ENCODE results near the gene CUL5. TPM values are rescaled to one million over a fixed set of nuclear protein-coding genes. Genes with fewer than 3 reads are reported as not detected.

Gene CUL5
- total and polyA plus RNA-seq, 7 experiments from 2014 or later: 32.3 to 59.7 (median 39.2) TPM

DNA sequence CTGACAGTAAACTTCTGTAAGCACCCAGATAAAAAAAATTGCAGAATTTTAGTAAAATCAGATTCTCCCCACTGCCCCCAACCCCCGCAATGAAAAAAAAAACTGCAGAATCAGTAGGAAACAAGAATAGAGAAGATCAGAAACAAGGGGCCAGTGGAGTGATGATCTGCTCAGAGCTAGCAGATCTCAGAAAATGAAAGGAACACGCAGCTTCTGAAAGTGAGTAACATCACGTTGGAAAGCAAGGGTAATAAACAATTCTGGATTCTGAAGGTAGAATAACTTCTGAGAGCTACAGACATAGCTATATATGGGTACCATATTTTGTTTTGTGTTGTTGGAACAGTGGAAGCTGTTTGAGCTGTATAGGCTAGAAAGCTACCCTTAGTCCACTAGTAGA is 135.9 kb downstream of the CUL5 start:
- intact Hi-C loops (cut with micrococcal nuclease): no loop called here
- H3K36me3 Mint-ChIP-seq: peaks cover 10 to 74% (median 57%) of the 10 kb centered on the region in 5 donors
- H3K27me3 Mint-ChIP-seq: no peaks in the 10 kb centered on the region
- peak overlapping the region in 1 of 10 donors; percentile 45 for H3K4me3 Mint-ChIP-seq
- peaks cover 5 to 78% (median 9%) of the 10 kb centered on the region in 3 experiments for H3K36me3 ChIP-seq (ENCODE audit: control insufficient read depth in 2 of 3, insufficient read depth in 3 of 3, low read length in 3 of 3)
- no peak overlapping the region for H3K4me3 ChIP-seq (ENCODE audit: low read length)
- H3K27me3 ChIP-seq (ENCODE audit: control insufficient read depth in 2 of 2, insufficient read depth in 2 of 2, low read length in 2 of 2): no peaks in the 10 kb centered on the region
- DNase-seq (no peak), ATAC-seq (no peak)
- H3K4me1 ChIP-seq (ENCODE audit: control insufficient read depth in 2 of 2, insufficient read depth in 2 of 2, low read length in 2 of 2): no peaks in the 10 kb centered on the region
- CTCF ChIA-PET: no interaction called here
- peak overlapping the region in 8 of 9 donors; percentile 31 to 80 (median 60) for H3K27ac Mint-ChIP-seq
- POLR2A ChIA-PET: no interaction called here
- peaks cover 5 to 23% (median 16%) of the 10 kb centered on the region in 7 donors for H3K4me1 Mint-ChIP-seq
- H3K9me3 Mint-ChIP-seq: no peaks in the 10 kb centered on the region
- no peaks in the 10 kb centered on the region for H3K9me3 ChIP-seq (ENCODE audit: control insufficient read depth in 2 of 3, low read length in 3 of 3)
- peak overlapping the region; percentile 18 for H3K27ac ChIP-seq (ENCODE audit: low read depth, low read length)

GRCh38 chr11:108147150-108147549 is 138.5 kb downstream of the CUL5 start:
- H3K4me1 ChIP-seq (ENCODE audit: control insufficient read depth in 2 of 2, insufficient read depth in 2 of 2, low read length in 2 of 2): no peaks in the 10 kb centered on the region
- Mint-ChIP-seq H3K4me1 (peaks cover 3 to 20% (median 15%) of the 10 kb centered on the region in 7 donors), H3K27ac (peak overlapping the region in 1 of 9 donors; percentile 52), H3K9me3 (no peaks in the 10 kb centered on the region), H3K27me3 (no peaks in the 10 kb centered on the region), H3K36me3 (peaks cover 9 to 72% (median 51%) of the 10 kb centered on the region in 5 donors), H3K4me3 (no peak overlapping the region)
- ChIA-PET POLR2A (no interaction called here), CTCF (no interaction called here)
- intact Hi-C loops (cut with micrococcal nuclease): no loop called here
- H3K9me3 ChIP-seq (ENCODE audit: control insufficient read depth in 2 of 3, low read length in 3 of 3): no peaks in the 10 kb centered on the region
- H3K4me3 ChIP-seq (ENCODE audit: low read length): no peak overlapping the region
- DNase-seq: no peak
- peaks cover 5 to 86% (median 9%) of the 10 kb centered on the region in 3 experiments for H3K36me3 ChIP-seq (ENCODE audit: control insufficient read depth in 2 of 3, insufficient read depth in 3 of 3, low read length in 3 of 3)
- no peak for ATAC-seq
- H3K27ac ChIP-seq (ENCODE audit: low read depth, low read length): no peak overlapping the region
- H3K27me3 ChIP-seq (ENCODE audit: control insufficient read depth in 2 of 2, insufficient read depth in 2 of 2, low read length in 2 of 2): no peaks in the 10 kb centered on the region

- Mint-ChIP-seq H3K9me3 (no peaks in the 10 kb centered on the region), H3K4me1 (peaks cover 3 to 20% (median 15%) of the 10 kb centered on the region in 7 donors), H3K27me3 (no peaks in the 10 kb centered on the region), H3K4me3 (no peak overlapping the region), H3K36me3 (peaks cover 9 to 72% (median 51%) of the 10 kb centered on the region in 5 donors), H3K27ac (peak overlapping the region in 6 of 9 donors; percentile 12 to 71 (median 42))
- Histone ChIP-seq H3K36me3 (ENCODE audit: control insufficient read depth in 2 of 3, insufficient read depth in 3 of 3, low read length in 3 of 3) (peaks cover 5 to 83% (median 9%) of the 10 kb centered on the region in 3 experiments), H3K27ac (ENCODE audit: low read depth, low read length) (no peak overlapping the region), H3K4me3 (ENCODE audit: low read length) (no peak overlapping the region), H3K4me1 (ENCODE audit: control insufficient read depth in 2 of 2, insufficient read depth in 2 of 2, low read length in 2 of 2) (no peaks in the 10 kb centered on the region), H3K27me3 (ENCODE audit: control insufficient read depth in 2 of 2, insufficient read depth in 2 of 2, low read length in 2 of 2) (no peaks in the 10 kb centered on the region), H3K9me3 (ENCODE audit: control insufficient read depth in 2 of 3, low read length in 3 of 3) (no peaks in the 10 kb centered on the region)
- ChIA-PET POLR2A (interaction anchor here (0.9 to 1.4 kb wide), 2 partner anchors 10 to 74 kb away, joined by 3 to 5 read pairs; partner anchors contain the start of genes ATM and NPAT), CTCF (no interaction called here)
- DNase-seq (no peak), ATAC-seq (no peak)
- intact Hi-C loops (cut with micrococcal nuclease): no loop called here
These were observed 139.9 kb downstream of the CUL5 start for GRCh38 chr11:108148556-108148955.

- no peak overlapping the region for H3K4me3 Mint-ChIP-seq
- peaks cover 6 to 37% (median 10%) of the 10 kb centered on the region in 5 donors for H3K36me3 Mint-ChIP-seq
- no peak for DNase-seq
- peak overlapping the region in 2 of 9 donors; percentile 58 to 65 for H3K27ac Mint-ChIP-seq
- no peak for ATAC-seq
- Histone ChIP-seq H3K36me3 (ENCODE audit: control insufficient read depth in 2 of 3, insufficient read depth in 3 of 3, low read length in 3 of 3) (peaks cover 0 to 63% (median 4%) of the 10 kb centered on the region in 3 experiments), H3K4me3 (ENCODE audit: low read length) (no peak overlapping the region), H3K27ac (ENCODE audit: low read depth, low read length) (no peak overlapping the region), H3K4me1 (ENCODE audit: control insufficient read depth in 2 of 2, insufficient read depth in 2 of 2, low read length in 2 of 2) (no peaks in the 10 kb centered on the region), H3K9me3 (ENCODE audit: control insufficient read depth in 2 of 3, low read length in 3 of 3) (no peaks in the 10 kb centered on the region), H3K27me3 (ENCODE audit: control insufficient read depth in 2 of 2, insufficient read depth in 2 of 2, low read length in 2 of 2) (no peaks in the 10 kb centered on the region)
- intact Hi-C loops (cut with micrococcal nuclease): loop anchor here in 1 of 2 donors (2.0 kb wide), 1 partner anchor 14 kb away; no protein-coding TSS in a partner anchor
- ChIA-PET CTCF (interaction anchor here (0.7 kb wide), 1 partner anchor 116 kb away, joined by 3 read pairs; no protein-coding TSS in a partner anchor), POLR2A (interaction anchor here (1.2 to 1.5 kb wide), 2 partner anchors 42 to 68 kb away, joined by 3 to 4 read pairs; partner anchors contain the start of genes ATM and NPAT)
- peaks cover 0 to 13% (median 0%) of the 10 kb centered on the region in 7 donors for H3K4me1 Mint-ChIP-seq
- no peaks in the 10 kb centered on the region for H3K9me3 Mint-ChIP-seq
- no peaks in the 10 kb centered on the region for H3K27me3 Mint-ChIP-seq
These were observed 145.9 kb downstream of the CUL5 start for GRCh38 chr11:108154591-108154990.

Other genes with a start within 250 kb of the CUL5 start
- 1 to 10 TPM; 3.8 to 8.9 (median 4.5) TPM for gene SLC35F2, start 150.1 kb upstream of the CUL5 start, total RNA-seq
- gene SLC35F2, start 150.1 kb upstream of the CUL5 start, polyA plus RNA-seq: 1 to 10 TPM; 3.7 to 4.2 TPM
- gene RAB39A, start 80.5 kb upstream of the CUL5 start, total RNA-seq: 1 to 10 TPM in 1 of 5 experiments, under 1 TPM in 1, not detected in 3; 0.38 to 1.6 TPM
- under 1 TPM in 1 of 2 donors, not detected in 1; 0.10 TPM for gene RAB39A, start 80.5 kb upstream of the CUL5 start, polyA plus RNA-seq
- gene ACAT1, start 112.7 kb downstream of the CUL5 start, total RNA-seq: 10 to 100 TPM; 13.0 to 40.2 (median 17.9) TPM
- gene ACAT1, start 112.7 kb downstream of the CUL5 start, polyA plus RNA-seq: 10 to 100 TPM; 36.3 to 36.8 TPM
- gene NPAT, start 213.7 kb downstream of the CUL5 start, total RNA-seq: 10 to 100 TPM; 38.4 to 89.2 (median 45.9) TPM
- gene NPAT, start 213.7 kb downstream of the CUL5 start, polyA plus RNA-seq: 10 to 100 TPM; 45.6 to 67.0 TPM
- 100 to 1,000 TPM; 183 to 879 (median 440) TPM for gene ATM, start 214.2 kb downstream of the CUL5 start, total RNA-seq
- 100 to 1,000 TPM in 1 of 2 donors, 10 to 100 TPM in 1; 84.7 to 161 TPM for gene ATM, start 214.2 kb downstream of the CUL5 start, polyA plus RNA-seq

Measured in naive thymus-derived CD4-positive, alpha-beta T cell (primary cell).